HEK293 (cell line): ENCODE measurements around the gene NISCH.

Experiments
- CTCF ChIA-PET: fragments of 350-600 bp; formaldehyde crosslinking; extraction: SDS; loops from one replicate; lab custom pipeline; 2021; ENCODE audit warnings: antibody characterized with exemption; lab: Yijun Ruan, JAX
- POLR2A ChIA-PET: fragments of 300-600 bp; formaldehyde crosslinking; extraction: SDS; loops from one replicate; lab custom pipeline; 2020; ENCODE audit warnings: antibody characterized with exemption, inconsistent platforms; lab: Yijun Ruan, JAX
- H3K27ac ChIP-seq: fragments of 200-500 bp; sonication (Bioruptor generic); 2 replicates; pipeline ENCODE4 v1.5.1; 2014; ENCODE audit warnings: low read depth, low read length, control low read depth, inconsistent platforms; ENCODE audit errors: extremely low read depth
- H3K36me3 ChIP-seq, 2 experiments: fragments of 200-500 bp in 1 of 2; sonication (Bioruptor generic) in 1 of 2; 1 replicate in 1 of 2; 2 replicates in 1 of 2; pipeline ENCODE4 v1.5.1; 2014 to 2017; ENCODE audit warnings: inconsistent platforms in 2 of 2, low read length in 2 of 2; ENCODE audit not compliant: control insufficient read depth in 2 of 2, insufficient read depth in 1 of 2
- H3K4me1 ChIP-seq: fragments of 200-500 bp; sonication (Bioruptor generic); 2 replicates; pipeline ENCODE4 v1.5.1; 2014; ENCODE audit warnings: mild to moderate bottlenecking, low read length, inconsistent platforms; ENCODE audit not compliant: control insufficient read depth, insufficient read depth
- H3K4me3 ChIP-seq: 2 replicates; pipeline ENCODE4 v1.5.1; 2011; ENCODE audit warnings: low read depth, mild to moderate bottlenecking, control low read depth, low read length, moderate library complexity
- H3K9me3 ChIP-seq: fragments of 200-500 bp; sonication (Bioruptor generic); 2 replicates; pipeline ENCODE4 v1.5.1; 2014; ENCODE audit warnings: low read depth, low read length, inconsistent platforms; ENCODE audit not compliant: control insufficient read depth, insufficient read depth
- GLIS1 ChIP-seq: fragments of 450-650 bp; formaldehyde crosslinking; IDR thresholded peaks from 2 replicates; pipeline ENCODE4 v1.5.1; 2016; ENCODE audit warnings: missing biosample characterization, missing genetic modification characterization
- HOXA7 ChIP-seq: sonication (generic); formaldehyde crosslinking; IDR thresholded peaks from 2 replicates; pipeline ENCODE4 v1.8.1; 2022; ENCODE audit warnings: missing genetic modification reagents, borderline replicate concordance
- MEIS1 ChIP-seq: sonication (generic); formaldehyde crosslinking; IDR thresholded peaks from 2 replicates; pipeline ENCODE4 v1.8.1; 2022; ENCODE audit warnings: missing genetic modification reagents, mild to moderate bottlenecking, borderline replicate concordance
- MYNN ChIP-seq: fragments of 450-650 bp; formaldehyde crosslinking; IDR thresholded peaks from 2 replicates; pipeline ENCODE4 v1.5.1; 2016; ENCODE audit warnings: missing biosample characterization, missing genetic modification characterization, borderline replicate concordance
- SP2 ChIP-seq: fragments of 450-650 bp; formaldehyde crosslinking; IDR thresholded peaks from 2 replicates; pipeline ENCODE4 v1.5.1; 2016; ENCODE audit warnings: missing biosample characterization, missing genetic modification characterization
- TRIM28 ChIP-seq: IDR thresholded peaks from 2 replicates; pipeline ENCODE4 v1.6.1; 2011; ENCODE audit warnings: low read length, control low read depth, borderline replicate concordance
- ZBTB26 ChIP-seq: fragments of 450-650 bp; formaldehyde crosslinking; optimal IDR thresholded peaks from 2 replicates; pipeline ENCODE3; 2016; ENCODE audit warnings: missing biosample characterization, mild to moderate bottlenecking, missing genetic modification characterization
- ZFP41 ChIP-seq: fragments of 450-650 bp; formaldehyde crosslinking; IDR thresholded peaks from 2 replicates; pipeline ENCODE4 v1.5.1; 2016; ENCODE audit warnings: missing biosample characterization, missing genetic modification characterization, borderline replicate concordance
- ZNF112 ChIP-seq: fragments of 450-650 bp; formaldehyde crosslinking; IDR thresholded peaks from 2 replicates; pipeline ENCODE4 v1.5.0; 2017; ENCODE audit warnings: missing biosample characterization, missing genetic modification characterization
- ZNF121 ChIP-seq: fragments of 450-650 bp; formaldehyde crosslinking; IDR thresholded peaks from 2 replicates; pipeline ENCODE4 v1.5.1; 2016; ENCODE audit warnings: missing biosample characterization, missing genetic modification characterization
- ZNF16 ChIP-seq: fragments of 450-650 bp; formaldehyde crosslinking; IDR thresholded peaks from 2 replicates; pipeline ENCODE4 v1.5.1; 2016; ENCODE audit warnings: low read depth, missing biosample characterization, missing genetic modification characterization
- ZNF174 ChIP-seq: fragments of 450-650 bp; formaldehyde crosslinking; IDR thresholded peaks from 2 replicates; pipeline ENCODE4 v1.5.0; 2017; ENCODE audit warnings: missing biosample characterization, mild to moderate bottlenecking, missing genetic modification characterization
- ZNF184 ChIP-seq: fragments of 450-650 bp; IDR thresholded peaks from 2 replicates; pipeline ENCODE4 v1.5.1; 2018; ENCODE audit warnings: missing biosample characterization, mild to moderate bottlenecking, missing genetic modification characterization
- ZNF354C ChIP-seq: fragments of 450-650 bp; formaldehyde crosslinking; IDR thresholded peaks from 2 replicates; pipeline ENCODE4 v1.5.1; 2016; ENCODE audit warnings: missing biosample characterization, missing genetic modification characterization, low read depth, borderline replicate concordance
- ZNF404 ChIP-seq: fragments of 450-650 bp; formaldehyde crosslinking; IDR thresholded peaks from 2 replicates; pipeline ENCODE4 v1.5.1; 2017; ENCODE audit warnings: missing biosample characterization, missing genetic modification characterization
- ZNF433 ChIP-seq: fragments of 450-650 bp; formaldehyde crosslinking; IDR thresholded peaks from 2 replicates; pipeline ENCODE4 v1.5.1; 2016; ENCODE audit warnings: missing biosample characterization, missing genetic modification characterization, low read depth
- ZNF529 ChIP-seq: fragments of 450-650 bp; formaldehyde crosslinking; IDR thresholded peaks from 2 replicates; pipeline ENCODE4 v1.5.1; 2017; ENCODE audit warnings: missing genetic modification characterization, missing biosample characterization; ENCODE audit not compliant: insufficient replicate concordance
- ZNF544 ChIP-seq: fragments of 450-650 bp; formaldehyde crosslinking; IDR thresholded peaks from 2 replicates; pipeline ENCODE4 v1.5.0; 2017; ENCODE audit warnings: missing biosample characterization, missing genetic modification characterization
- ZNF561 ChIP-seq: fragments of 450-650 bp; IDR thresholded peaks from 2 replicates; pipeline ENCODE4 v1.5.1; 2018; ENCODE audit warnings: missing biosample characterization, missing genetic modification characterization, borderline replicate concordance
- ZNF610 ChIP-seq: fragments of 450-650 bp; formaldehyde crosslinking; IDR thresholded peaks from 2 replicates; pipeline ENCODE4 v1.5.1; 2016; ENCODE audit warnings: missing biosample characterization, missing genetic modification characterization, borderline replicate concordance
- ZNF623 ChIP-seq: fragments of 450-650 bp; formaldehyde crosslinking; IDR thresholded peaks from 2 replicates; pipeline ENCODE4 v1.5.1; 2016; ENCODE audit warnings: missing biosample characterization, missing genetic modification characterization
- ZNF791 ChIP-seq: fragments of 450-650 bp; formaldehyde crosslinking; IDR thresholded peaks from 2 replicates; pipeline ENCODE4 v1.5.1; 2016; ENCODE audit warnings: missing biosample characterization, missing genetic modification characterization
- ZSCAN16 ChIP-seq: fragments of 450-650 bp; formaldehyde crosslinking; IDR thresholded peaks from 2 replicates; pipeline ENCODE4 v1.5.1; 2016; ENCODE audit warnings: missing biosample characterization, missing genetic modification characterization
- ZSCAN5A ChIP-seq: fragments of 450-650 bp; formaldehyde crosslinking; IDR thresholded peaks from 2 replicates; pipeline ENCODE4 v1.5.1; 2016; ENCODE audit warnings: missing biosample characterization, missing genetic modification characterization
- TF ChIP-seq, protein P1 (sequence below): fragments of 450-650 bp; formaldehyde crosslinking; IDR thresholded peaks from 2 replicates; pipeline ENCODE4 v1.5.1; 2017; ENCODE audit warnings: missing biosample characterization, missing genetic modification characterization
- TF ChIP-seq, protein P2 (sequence below): fragments of 450-650 bp; formaldehyde crosslinking; IDR thresholded peaks from 2 replicates; pipeline ENCODE4 v1.5.1; 2016; ENCODE audit warnings: missing biosample characterization, missing genetic modification characterization
- TF ChIP-seq, protein P3 (sequence below): fragments of 450-650 bp; formaldehyde crosslinking; IDR thresholded peaks from 2 replicates; pipeline ENCODE4 v1.5.1; 2016; ENCODE audit warnings: missing biosample characterization, missing genetic modification characterization, low read depth
- TF ChIP-seq, protein P4 (sequence below): fragments of 450-650 bp; formaldehyde crosslinking; IDR thresholded peaks from 2 replicates; pipeline ENCODE4 v1.5.1; 2016; ENCODE audit warnings: missing biosample characterization, missing genetic modification characterization

NISCH gene

GRCh38 chr3:52511509-52511908 is 56.1 kb downstream of the NISCH start:
- ChIA-PET POLR2A (interaction anchor here (1.1 to 1.3 kb wide), 2 partner anchors 15 to 25 kb away, joined by 3 to 5 read pairs; partner anchors contain the start of gene UQCC5), CTCF (interaction anchor here (0.5 kb wide), 1 partner anchor 416 kb away, joined by 4 read pairs; no protein-coding TSS in a partner anchor)
- no peak overlapping the region for H3K27ac ChIP-seq
- H3K4me3 ChIP-seq: no peak overlapping the region
- no peaks in the 10 kb centered on the region for H3K9me3 ChIP-seq
- no peaks in the 10 kb centered on the region for H3K4me1 ChIP-seq
- no peaks in the 10 kb centered on the region for H3K36me3 ChIP-seq
- TF ChIP-seq ZNF529 (tag by site-specific recombination) (no peak), MEIS1 (CRISPR knock-in tag) (no peak), ZNF121 (tag by site-specific recombination) (no peak), ZNF623 (no peak), ZNF16 (no peak), ZNF184 (tag by site-specific recombination) (no peak), ZNF112 (tag by site-specific recombination) (no peak), ZSCAN16 (tag by site-specific recombination) (no peak), HOXA7 (CRISPR knock-in tag) (no peak), ZSCAN5A (tag by site-specific recombination) (no peak), ZNF544 (tag by site-specific recombination) (no peak), SP2 (tag by site-specific recombination) (no peak), TRIM28 (no peak), ZNF561 (tag by site-specific recombination) (no peak), ZBTB26 (tag by site-specific recombination) (no peak), ZNF610 (tag by site-specific recombination) (no peak)
- TF ChIP-seq, protein P1, sequence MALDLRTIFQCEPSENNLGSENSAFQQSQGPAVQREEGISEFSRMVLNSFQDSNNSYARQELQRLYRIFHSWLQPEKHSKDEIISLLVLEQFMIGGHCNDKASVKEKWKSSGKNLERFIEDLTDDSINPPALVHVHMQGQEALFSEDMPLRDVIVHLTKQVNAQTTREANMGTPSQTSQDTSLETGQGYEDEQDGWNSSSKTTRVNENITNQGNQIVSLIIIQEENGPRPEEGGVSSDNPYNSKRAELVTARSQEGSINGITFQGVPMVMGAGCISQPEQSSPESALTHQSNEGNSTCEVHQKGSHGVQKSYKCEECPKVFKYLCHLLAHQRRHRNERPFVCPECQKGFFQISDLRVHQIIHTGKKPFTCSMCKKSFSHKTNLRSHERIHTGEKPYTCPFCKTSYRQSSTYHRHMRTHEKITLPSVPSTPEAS (tag by site-specific recombination): no peak
- TF ChIP-seq, protein P2, sequence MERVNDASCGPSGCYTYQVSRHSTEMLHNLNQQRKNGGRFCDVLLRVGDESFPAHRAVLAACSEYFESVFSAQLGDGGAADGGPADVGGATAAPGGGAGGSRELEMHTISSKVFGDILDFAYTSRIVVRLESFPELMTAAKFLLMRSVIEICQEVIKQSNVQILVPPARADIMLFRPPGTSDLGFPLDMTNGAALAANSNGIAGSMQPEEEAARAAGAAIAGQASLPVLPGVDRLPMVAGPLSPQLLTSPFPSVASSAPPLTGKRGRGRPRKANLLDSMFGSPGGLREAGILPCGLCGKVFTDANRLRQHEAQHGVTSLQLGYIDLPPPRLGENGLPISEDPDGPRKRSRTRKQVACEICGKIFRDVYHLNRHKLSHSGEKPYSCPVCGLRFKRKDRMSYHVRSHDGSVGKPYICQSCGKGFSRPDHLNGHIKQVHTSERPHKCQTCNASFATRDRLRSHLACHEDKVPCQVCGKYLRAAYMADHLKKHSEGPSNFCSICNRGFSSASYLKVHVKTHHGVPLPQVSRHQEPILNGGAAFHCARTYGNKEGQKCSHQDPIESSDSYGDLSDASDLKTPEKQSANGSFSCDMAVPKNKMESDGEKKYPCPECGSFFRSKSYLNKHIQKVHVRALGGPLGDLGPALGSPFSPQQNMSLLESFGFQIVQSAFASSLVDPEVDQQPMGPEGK (tag by site-specific recombination): no peak
- TF ChIP-seq, protein P3, sequence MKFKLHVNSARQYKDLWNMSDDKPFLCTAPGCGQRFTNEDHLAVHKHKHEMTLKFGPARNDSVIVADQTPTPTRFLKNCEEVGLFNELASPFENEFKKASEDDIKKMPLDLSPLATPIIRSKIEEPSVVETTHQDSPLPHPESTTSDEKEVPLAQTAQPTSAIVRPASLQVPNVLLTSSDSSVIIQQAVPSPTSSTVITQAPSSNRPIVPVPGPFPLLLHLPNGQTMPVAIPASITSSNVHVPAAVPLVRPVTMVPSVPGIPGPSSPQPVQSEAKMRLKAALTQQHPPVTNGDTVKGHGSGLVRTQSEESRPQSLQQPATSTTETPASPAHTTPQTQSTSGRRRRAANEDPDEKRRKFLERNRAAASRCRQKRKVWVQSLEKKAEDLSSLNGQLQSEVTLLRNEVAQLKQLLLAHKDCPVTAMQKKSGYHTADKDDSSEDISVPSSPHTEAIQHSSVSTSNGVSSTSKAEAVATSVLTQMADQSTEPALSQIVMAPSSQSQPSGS (tag by site-specific recombination): no peak

DNA sequence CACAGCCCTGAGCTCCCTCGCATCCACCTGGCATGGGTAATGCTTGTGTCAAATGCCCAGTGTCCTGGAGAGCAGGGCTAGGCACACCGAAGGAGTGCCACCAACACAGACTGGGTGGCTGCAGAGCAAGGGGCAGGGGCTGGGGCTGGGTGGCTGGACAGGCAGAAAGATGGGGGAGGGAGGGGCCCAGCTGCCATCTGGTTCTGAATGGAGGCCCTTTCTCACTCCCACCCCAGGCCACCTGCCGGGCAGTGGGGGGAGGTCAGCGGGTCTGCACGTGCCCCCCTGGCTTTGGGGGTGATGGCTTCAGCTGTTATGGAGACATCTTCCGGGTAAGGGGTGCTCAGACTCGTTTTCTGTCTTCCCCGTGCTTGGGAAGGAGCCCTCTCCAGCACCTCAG is 56.7 kb downstream of the NISCH start:
- Histone ChIP-seq H3K36me3 (no peaks in the 10 kb centered on the region), H3K4me1 (no peaks in the 10 kb centered on the region), H3K4me3 (no peak overlapping the region), H3K27ac (no peak overlapping the region), H3K9me3 (no peaks in the 10 kb centered on the region)
- CTCF ChIA-PET: no interaction called here
- POLR2A ChIA-PET: interaction anchor here (1.1 kb wide), 1 partner anchor 14 kb away, joined by 3 read pairs; no protein-coding TSS in a partner anchor
- no peak for TF ChIP-seq ZNF791 (tag by site-specific recombination)
- TF ChIP-seq ZNF354C: no peak
- no peak for TF ChIP-seq GLIS1
- TF ChIP-seq MYNN (tag by site-specific recombination): no peak
- no peak for TF ChIP-seq ZNF174 (tag by site-specific recombination)
- TF ChIP-seq ZFP41: no peak
- TF ChIP-seq, protein P4, sequence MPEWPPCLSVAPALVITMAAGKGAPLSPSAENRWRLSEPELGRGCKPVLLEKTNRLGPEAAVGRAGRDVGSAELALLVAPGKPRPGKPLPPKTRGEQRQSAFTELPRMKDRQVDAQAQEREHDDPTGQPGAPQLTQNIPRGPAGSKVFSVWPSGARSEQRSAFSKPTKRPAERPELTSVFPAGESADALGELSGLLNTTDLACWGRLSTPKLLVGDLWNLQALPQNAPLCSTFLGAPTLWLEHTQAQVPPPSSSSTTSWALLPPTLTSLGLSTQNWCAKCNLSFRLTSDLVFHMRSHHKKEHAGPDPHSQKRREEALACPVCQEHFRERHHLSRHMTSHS (tag by site-specific recombination): no peak
- no peak for TF ChIP-seq ZNF433 (tag by site-specific recombination)
- TF ChIP-seq ZNF404 (tag by site-specific recombination): no peak
